ENCODE data around the gene SMIM10L2A. TPM values are rescaled to one million over a fixed set of nuclear protein-coding genes. Genes with fewer than 3 reads are reported as not detected.
A peak's percentile ranks its signal among the peaks of the same experiment; 100 is the strongest.

Gene SMIM10L2A
- total and polyA plus RNA-seq, 2 donors (not counting 1 experiment from before 2014, with no cell fraction given): 0.02 to 0.66 TPM

DNA sequence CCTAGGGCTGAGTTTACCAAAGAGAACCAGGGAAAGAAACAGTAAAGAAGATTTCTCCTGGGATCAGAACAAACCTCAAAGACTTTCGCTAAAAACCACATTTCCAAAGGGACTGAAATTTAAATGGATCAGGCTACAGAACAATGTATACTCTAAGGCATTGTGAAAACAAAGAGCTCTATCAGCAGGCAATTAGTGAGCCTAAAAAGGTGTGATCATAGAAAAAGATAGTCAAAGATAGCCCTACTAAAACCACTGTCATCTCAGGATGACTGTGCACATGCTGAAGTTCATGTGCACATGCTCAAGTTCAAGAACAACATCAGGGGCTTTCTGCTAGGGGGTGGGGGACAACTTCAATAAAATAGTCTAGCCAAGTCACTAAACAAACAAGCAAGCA lies 12.9 kb upstream of the SMIM10L2A start:
- DNase-seq (ENCODE audit: low read depth in 2 of 2): no peak
- no peaks in the 10 kb centered on the region for H3K9me3 ChIP-seq (ENCODE audit: control insufficient read depth, insufficient read depth, low read depth, low read length)
- H3K4me1 ChIP-seq (ENCODE audit: control insufficient read depth, extremely low read depth, insufficient read depth, low read length): no peaks in the 10 kb centered on the region
- no peaks in the 10 kb centered on the region for H4K20me1 ChIP-seq (ENCODE audit: control insufficient read depth, extremely low read depth, insufficient read depth, low read length)
- TF ChIP-seq, protein P1, sequence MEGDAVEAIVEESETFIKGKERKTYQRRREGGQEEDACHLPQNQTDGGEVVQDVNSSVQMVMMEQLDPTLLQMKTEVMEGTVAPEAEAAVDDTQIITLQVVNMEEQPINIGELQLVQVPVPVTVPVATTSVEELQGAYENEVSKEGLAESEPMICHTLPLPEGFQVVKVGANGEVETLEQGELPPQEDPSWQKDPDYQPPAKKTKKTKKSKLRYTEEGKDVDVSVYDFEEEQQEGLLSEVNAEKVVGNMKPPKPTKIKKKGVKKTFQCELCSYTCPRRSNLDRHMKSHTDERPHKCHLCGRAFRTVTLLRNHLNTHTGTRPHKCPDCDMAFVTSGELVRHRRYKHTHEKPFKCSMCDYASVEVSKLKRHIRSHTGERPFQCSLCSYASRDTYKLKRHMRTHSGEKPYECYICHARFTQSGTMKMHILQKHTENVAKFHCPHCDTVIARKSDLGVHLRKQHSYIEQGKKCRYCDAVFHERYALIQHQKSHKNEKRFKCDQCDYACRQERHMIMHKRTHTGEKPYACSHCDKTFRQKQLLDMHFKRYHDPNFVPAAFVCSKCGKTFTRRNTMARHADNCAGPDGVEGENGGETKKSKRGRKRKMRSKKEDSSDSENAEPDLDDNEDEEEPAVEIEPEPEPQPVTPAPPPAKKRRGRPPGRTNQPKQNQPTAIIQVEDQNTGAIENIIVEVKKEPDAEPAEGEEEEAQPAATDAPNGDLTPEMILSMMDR (conservative IDR thresholded peaks at IDR 0.05 in 1 of 2, IDR thresholded peaks at IDR 0.05 in 1 of 2; ENCODE audit: low read depth in 1 of 2, low read length in 2 of 2): no peak
- TF ChIP-seq EZH2 (IDR thresholded peaks at IDR 0.05; ENCODE audit: low read length, missing control alignments): no peak
- H3K27ac ChIP-seq (ENCODE audit: insufficient read depth, low read length): no peak overlapping the region
- H2AFZ ChIP-seq (ENCODE audit: low read length): no peak overlapping the region
- H3K79me2 ChIP-seq (ENCODE audit: control insufficient read depth, insufficient read depth, low read length): no peaks in the 10 kb centered on the region
- H3K4me2 ChIP-seq (ENCODE audit: extremely low read depth, insufficient read depth, low read length): no peak overlapping the region
- no peak overlapping the region for H3K4me3 ChIP-seq (replicated peaks in 1 of 4; ENCODE audit: control extremely low read depth in 1 of 4, insufficient read depth in 1 of 4, low read depth in 3 of 4, low read length in 4 of 4)
- no peak overlapping the region for H3K9ac ChIP-seq (ENCODE audit: insufficient read depth, low read length)
- no peaks in the 10 kb centered on the region for H3K27me3 ChIP-seq (ENCODE audit: control insufficient read depth, insufficient read depth, low read length)
- H3K36me3 ChIP-seq (ENCODE audit: control insufficient read depth, insufficient read depth, low read length): no peaks in the 10 kb centered on the region

DNA sequence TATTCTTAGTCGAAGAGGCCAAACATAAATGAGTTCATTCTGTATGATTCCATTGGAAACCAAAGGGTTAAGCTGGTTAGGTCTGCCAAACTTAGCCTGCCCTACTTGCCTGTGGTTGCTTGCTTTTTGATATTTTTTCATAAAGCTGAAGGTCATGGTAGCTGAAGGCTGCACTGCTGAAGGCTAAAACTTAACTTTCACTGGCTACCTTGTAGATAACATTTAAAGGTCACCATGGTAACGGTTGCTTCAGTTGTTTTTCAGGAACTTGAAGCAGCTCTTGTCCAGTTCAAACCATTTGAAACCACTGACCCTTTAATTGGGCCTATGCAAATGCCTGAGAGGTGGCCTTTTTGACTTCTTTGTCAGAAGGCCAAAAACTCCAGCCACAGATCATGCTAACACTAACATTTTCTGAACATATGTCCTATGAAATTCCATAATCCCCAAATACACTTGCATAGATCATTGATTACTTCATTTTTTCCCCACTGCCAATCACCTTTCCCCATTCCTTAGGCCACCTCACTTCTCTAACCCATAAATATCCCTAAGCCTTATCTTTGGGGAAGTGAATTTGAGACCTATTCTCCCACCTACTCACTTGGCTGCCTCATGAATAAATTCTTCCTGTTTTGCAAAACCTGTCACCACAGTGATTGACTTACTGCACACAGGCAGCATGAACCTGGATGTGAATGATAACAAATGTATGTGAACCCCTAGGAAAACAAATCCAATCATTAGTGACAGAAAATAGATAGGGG lies 10.7 kb upstream of the SMIM10L2A start:
- H3K4me1 ChIP-seq (ENCODE audit: control insufficient read depth, extremely low read depth, insufficient read depth, low read length): no peaks in the 10 kb centered on the region
- no peaks in the 10 kb centered on the region for H3K36me3 ChIP-seq (ENCODE audit: control insufficient read depth, insufficient read depth, low read length)
- no peaks in the 10 kb centered on the region for H3K79me2 ChIP-seq (ENCODE audit: control insufficient read depth, insufficient read depth, low read length)
- no peak overlapping the region for H2AFZ ChIP-seq (ENCODE audit: low read length)
- no peak overlapping the region for H3K4me3 ChIP-seq (replicated peaks in 1 of 4; ENCODE audit: control extremely low read depth in 1 of 4, insufficient read depth in 1 of 4, low read depth in 3 of 4, low read length in 4 of 4)
- H4K20me1 ChIP-seq (ENCODE audit: control insufficient read depth, extremely low read depth, insufficient read depth, low read length): no peaks in the 10 kb centered on the region
- H3K27ac ChIP-seq (ENCODE audit: insufficient read depth, low read length): no peak overlapping the region
- no peaks in the 10 kb centered on the region for H3K9me3 ChIP-seq (ENCODE audit: control insufficient read depth, insufficient read depth, low read depth, low read length)
- no peak for DNase-seq (ENCODE audit: low read depth in 2 of 2)
- H3K9ac ChIP-seq (ENCODE audit: insufficient read depth, low read length): no peak overlapping the region
- TF ChIP-seq, protein P1 (conservative IDR thresholded peaks at IDR 0.05 in 1 of 2, IDR thresholded peaks at IDR 0.05 in 1 of 2; ENCODE audit: low read depth in 1 of 2, low read length in 2 of 2): no peak
- no peak for TF ChIP-seq EZH2 (IDR thresholded peaks at IDR 0.05; ENCODE audit: low read length, missing control alignments)
- H3K4me2 ChIP-seq (ENCODE audit: extremely low read depth, insufficient read depth, low read length): no peak overlapping the region
- no peaks in the 10 kb centered on the region for H3K27me3 ChIP-seq (ENCODE audit: control insufficient read depth, insufficient read depth, low read length)

DNA sequence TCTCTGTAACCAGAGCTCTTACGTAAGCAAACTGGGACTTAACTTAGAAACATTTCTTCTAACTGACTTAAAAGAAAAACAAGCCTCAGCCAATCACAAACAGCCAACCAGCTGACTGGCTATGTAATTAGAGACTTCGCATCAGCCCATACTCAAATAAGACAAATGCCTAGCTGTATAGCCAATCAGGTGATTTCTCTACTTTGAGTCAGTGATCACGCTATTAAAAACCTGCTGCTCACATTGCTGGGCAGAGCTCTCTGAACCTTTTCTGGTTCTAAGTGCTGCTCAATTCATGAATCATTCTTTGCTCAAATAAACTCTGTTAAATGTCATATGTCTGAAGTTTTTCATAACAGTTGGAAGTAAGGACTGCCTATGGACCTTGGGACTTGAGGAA lies 9.9 kb upstream of the SMIM10L2A start:
- no peak overlapping the region for H3K4me3 ChIP-seq (replicated peaks in 1 of 4; ENCODE audit: control extremely low read depth in 1 of 4, insufficient read depth in 1 of 4, low read depth in 3 of 4, low read length in 4 of 4)
- no peaks in the 10 kb centered on the region for H4K20me1 ChIP-seq (ENCODE audit: control insufficient read depth, extremely low read depth, insufficient read depth, low read length)
- DNase-seq (ENCODE audit: low read depth in 2 of 2): peak; percentile 2 to 27
- H3K27me3 ChIP-seq (ENCODE audit: control insufficient read depth, insufficient read depth, low read length): no peaks in the 10 kb centered on the region
- H2AFZ ChIP-seq (ENCODE audit: low read length): no peak overlapping the region
- H3K4me2 ChIP-seq (ENCODE audit: extremely low read depth, insufficient read depth, low read length): no peak overlapping the region
- no peak overlapping the region for H3K27ac ChIP-seq (ENCODE audit: insufficient read depth, low read length)
- no peaks in the 10 kb centered on the region for H3K36me3 ChIP-seq (ENCODE audit: control insufficient read depth, insufficient read depth, low read length)
- H3K4me1 ChIP-seq (ENCODE audit: control insufficient read depth, extremely low read depth, insufficient read depth, low read length): no peaks in the 10 kb centered on the region
- H3K9ac ChIP-seq (ENCODE audit: insufficient read depth, low read length): no peak overlapping the region
- no peaks in the 10 kb centered on the region for H3K9me3 ChIP-seq (ENCODE audit: control insufficient read depth, insufficient read depth, low read depth, low read length)
- no peaks in the 10 kb centered on the region for H3K79me2 ChIP-seq (ENCODE audit: control insufficient read depth, insufficient read depth, low read length)
- TF ChIP-seq, protein P1 (conservative IDR thresholded peaks at IDR 0.05 in 1 of 2, IDR thresholded peaks at IDR 0.05 in 1 of 2; ENCODE audit: low read depth in 1 of 2, low read length in 2 of 2): no peak
- TF ChIP-seq EZH2 (IDR thresholded peaks at IDR 0.05; ENCODE audit: low read length, missing control alignments): no peak

All from fibroblast of lung (primary cell).